Suprapubic skin (tissue), 4 donors: Measurements from ENCODE around the gene UBE2Z. TPM values are rescaled to one million over a fixed set of nuclear protein-coding genes. Genes with fewer than 3 reads are reported as not detected.

Experiments used
- DNase-seq, 2 donors: peaks; one replicate each; pipeline ENCODE4 v3.0.0-alpha.2; 2019; ENCODE audit warnings: low spot score in 2 of 2
- H3K27ac ChIP-seq: fragments of 200-600 bp; sonication (generic); one replicate; pipeline ENCODE4 v1.5.1; 2019
- H3K27me3 ChIP-seq: fragments of 200-600 bp; sonication (generic); one replicate; pipeline ENCODE4 v1.5.1; 2019
- H3K36me3 ChIP-seq: fragments of 200-600 bp; sonication (generic); one replicate; pipeline ENCODE4 v1.5.1; 2019
- H3K4me1 ChIP-seq: fragments of 200-600 bp; sonication (generic); one replicate; pipeline ENCODE4 v1.5.1; 2019
- H3K4me3 ChIP-seq: fragments of 200-600 bp; sonication (generic); one replicate; pipeline ENCODE4 v1.5.1; 2019; ENCODE audit warnings: mild to moderate bottlenecking
- H3K9me3 ChIP-seq: fragments of 200-600 bp; sonication (generic); one replicate; pipeline ENCODE4 v1.5.1; 2019
- CTCF ChIP-seq, 2 donors: fragments of 200-600 bp in 1 of 2; fragments of 450-650 bp in 1 of 2; sonication (generic) in 1 of 2; IDR thresholded peaks; one replicate each; pipeline ENCODE4 v1.5.1; 2016 to 2019; ENCODE audit warnings: antibody characterized with exemption in 2 of 2, mild to moderate bottlenecking in 1 of 2, moderate library complexity in 1 of 2
- EP300 ChIP-seq: sonication (generic); formaldehyde crosslinking; IDR thresholded peaks from one replicate; pipeline ENCODE4 v1.6.1; 2017; ENCODE audit warnings: antibody characterized with exemption
- POLR2A ChIP-seq, 2 donors: fragments of 450-650 bp; IDR thresholded peaks; one replicate each; pipeline ENCODE4 v1.6.1; 2017; ENCODE audit warnings: antibody characterized with exemption in 2 of 2, mild to moderate bottlenecking in 2 of 2, moderate library complexity in 2 of 2
- POLR2AphosphoS5 ChIP-seq, 3 donors: sonication (generic); formaldehyde crosslinking; IDR thresholded peaks; one replicate each; pipeline ENCODE4 v1.6.1; 2017; ENCODE audit warnings: antibody characterized with exemption in 3 of 3
- WGBS: methylation state at CpG from one replicate; pipeline ENCODE4 v1.1.5; 2018; 5-methylcytosine and 5-hydroxymethylcytosine counted together
- total RNA-seq, 4 donors: library from RNA; depleted of rRNA; stranded (reverse); fragments of >200 nt; gene quantifications; one replicate each; pipeline ENCODE4 v1.1.0, GENCODE V29; 2016

Gene UBE2Z
- total RNA-seq, 4 donors from 2014 or later = 57.2 to 73.2 (median 69.7) TPM

DNA sequence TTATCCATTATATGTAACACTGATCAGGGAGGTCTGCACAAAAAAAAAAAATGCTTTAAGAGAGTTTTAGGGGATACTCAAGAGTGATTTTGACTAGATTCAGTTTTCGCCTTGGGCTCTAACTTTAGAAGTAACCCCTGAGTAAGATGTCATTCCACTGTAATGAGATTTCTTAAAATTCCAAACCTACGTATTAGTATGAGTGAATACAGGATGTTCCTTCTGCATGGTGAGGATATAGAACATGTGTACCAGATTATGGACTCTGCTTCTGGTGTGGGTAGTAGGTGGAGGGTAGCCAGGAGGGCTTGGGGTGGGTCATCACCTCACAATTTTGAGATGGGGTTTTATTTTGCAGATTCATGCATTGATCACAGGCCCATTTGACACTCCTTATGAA lies 4.3 kb downstream of the UBE2Z start:
- Histone ChIP-seq H3K4me1 (peaks cover 52% of the 10 kb centered on the region), H3K27me3 (no peaks in the 10 kb centered on the region), H3K9me3 (no peaks in the 10 kb centered on the region), H3K36me3 (peaks cover 29% of the 10 kb centered on the region), H3K4me3 (no peak overlapping the region), H3K27ac (no peak overlapping the region)
- TF ChIP-seq POLR2AphosphoS5 (IDR thresholded peaks at IDR 0.05) (no peak), POLR2A (IDR thresholded peaks at IDR 0.05) (no peak), EP300 (no peak), CTCF (IDR thresholded peaks at IDR 0.05) (no peak)
- WGBS = 96% methylated on average over 2 of the region's 2 CpGs
- DNase-seq = no peak

DNA sequence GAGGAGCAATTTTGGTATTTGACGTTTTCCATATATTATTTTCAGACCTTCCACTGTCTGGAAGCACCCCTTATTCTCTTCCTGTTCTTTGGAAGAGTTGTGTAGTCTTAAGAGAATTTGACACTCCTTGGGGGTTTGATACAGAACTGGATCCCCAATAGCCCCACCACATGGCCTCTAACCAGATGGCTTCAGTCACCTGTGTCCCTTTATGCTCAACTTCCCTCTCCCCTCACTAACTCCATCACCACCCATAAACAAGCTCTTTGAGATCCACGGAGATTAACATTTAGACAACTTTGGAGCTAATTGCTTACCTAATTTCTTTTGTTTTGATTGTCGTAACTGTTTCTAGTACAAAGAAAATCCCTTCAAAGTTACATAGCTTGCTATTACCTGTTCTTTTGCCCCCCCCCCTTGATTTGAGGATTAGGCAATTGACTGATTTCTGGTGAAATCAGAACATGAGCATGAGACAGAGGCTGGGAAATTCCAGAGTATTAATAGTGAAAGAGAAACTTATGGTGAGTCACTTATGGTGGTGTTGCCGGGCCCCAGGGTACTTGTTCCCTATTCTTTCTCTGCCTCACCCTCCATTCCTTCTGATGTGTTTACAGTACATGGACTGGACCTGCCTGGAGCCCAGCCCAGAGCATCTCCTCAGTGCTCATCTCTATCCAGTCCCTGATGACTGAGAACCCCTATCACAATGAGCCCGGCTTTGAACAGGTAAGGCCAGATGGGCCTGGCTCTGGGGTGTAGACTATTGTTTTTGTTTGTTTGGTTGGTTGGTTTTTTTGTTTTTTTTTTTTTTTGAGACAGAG lies 7.5 kb downstream of the UBE2Z start:
- WGBS = 42% methylated on average over 5 of the region's 5 CpGs
- TF ChIP-seq POLR2A (IDR thresholded peaks at IDR 0.05) = no peak
- TF ChIP-seq CTCF (IDR thresholded peaks at IDR 0.05) = no peak
- no peak overlapping the region for H3K4me3 ChIP-seq
- H3K4me1 ChIP-seq = peaks cover 28% of the 10 kb centered on the region
- no peak for DNase-seq
- peak overlapping the region; percentile 52 for H3K27ac ChIP-seq
- no peaks in the 10 kb centered on the region for H3K9me3 ChIP-seq
- peaks cover 61% of the 10 kb centered on the region for H3K36me3 ChIP-seq
- no peaks in the 10 kb centered on the region for H3K27me3 ChIP-seq

DNA sequence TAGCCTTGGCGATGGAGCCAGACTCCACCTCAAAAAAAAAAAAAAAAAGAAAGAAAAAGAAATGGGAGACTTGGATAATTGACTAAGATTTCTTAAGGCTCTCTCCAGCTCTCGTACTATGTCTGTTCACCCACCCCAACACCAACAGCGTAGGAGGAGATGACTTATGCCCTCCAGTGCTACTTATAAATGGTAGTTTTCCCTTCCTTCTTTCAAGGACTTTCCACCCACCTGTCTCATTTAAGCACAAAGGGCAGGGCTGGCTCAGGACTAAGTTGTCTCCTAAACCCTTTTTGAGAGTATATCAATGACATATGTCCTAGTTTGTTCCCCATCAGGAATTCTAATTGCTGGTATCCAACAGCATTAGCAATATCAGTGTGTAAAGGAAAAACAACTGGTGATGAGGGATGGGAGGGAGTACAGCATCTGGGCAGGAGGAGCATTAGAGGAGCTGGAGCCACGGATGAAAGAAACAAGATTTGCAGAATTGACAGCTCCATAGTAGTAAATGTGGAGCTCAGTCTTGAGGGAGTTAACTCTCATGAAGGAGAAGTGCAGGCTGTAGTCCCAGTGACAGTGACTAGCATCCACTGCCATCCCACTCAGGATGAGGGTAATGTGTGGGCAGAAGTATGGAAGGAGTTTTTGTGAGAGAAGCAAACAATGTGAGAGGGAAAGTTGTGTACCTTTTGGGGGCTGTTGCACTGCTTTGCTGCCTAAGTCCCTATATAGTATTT lies 17.2 kb downstream of the UBE2Z start:
- Histone ChIP-seq H3K27ac (no peak overlapping the region), H3K27me3 (no peaks in the 10 kb centered on the region), H3K36me3 (peaks cover 96% of the 10 kb centered on the region), H3K4me1 (peaks cover 3% of the 10 kb centered on the region), H3K4me3 (no peak overlapping the region), H3K9me3 (no peaks in the 10 kb centered on the region)
- WGBS = 79% methylated on average over 4 of the region's 4 CpGs
- TF ChIP-seq POLR2A (IDR thresholded peaks at IDR 0.05) = no peak
- TF ChIP-seq CTCF (IDR thresholded peaks at IDR 0.05) = no peak
- no peak for TF ChIP-seq POLR2AphosphoS5 (IDR thresholded peaks at IDR 0.05)
- no peak for TF ChIP-seq EP300
- DNase-seq = no peak

GRCh38 chr17:48925991-48926342 lies 17.8 kb downstream of the UBE2Z start:
- H3K27me3 ChIP-seq = no peaks in the 10 kb centered on the region
- no peak for DNase-seq
- 35% methylated on average over 3 of the region's 3 CpGs for WGBS
- H3K36me3 ChIP-seq = peaks cover 96% of the 10 kb centered on the region
- no peak for TF ChIP-seq CTCF (IDR thresholded peaks at IDR 0.05)
- TF ChIP-seq EP300 = no peak
- TF ChIP-seq POLR2A (IDR thresholded peaks at IDR 0.05) = no peak
- no peak for TF ChIP-seq POLR2AphosphoS5 (IDR thresholded peaks at IDR 0.05)
- no peak overlapping the region for H3K27ac ChIP-seq
- H3K9me3 ChIP-seq = no peaks in the 10 kb centered on the region
- H3K4me1 ChIP-seq = peaks cover 3% of the 10 kb centered on the region
- H3K4me3 ChIP-seq = no peak overlapping the region

- Histone ChIP-seq H3K4me1 (peaks cover 3% of the 10 kb centered on the region), H3K36me3 (peaks cover 96% of the 10 kb centered on the region), H3K27ac (no peak overlapping the region), H3K4me3 (no peak overlapping the region), H3K9me3 (no peaks in the 10 kb centered on the region), H3K27me3 (no peaks in the 10 kb centered on the region)
- 66% methylated on average over 6 of the region's 6 CpGs for WGBS
- no peak for TF ChIP-seq POLR2AphosphoS5 (IDR thresholded peaks at IDR 0.05)
- no peak for TF ChIP-seq POLR2A (IDR thresholded peaks at IDR 0.05)
- no peak for TF ChIP-seq CTCF (IDR thresholded peaks at IDR 0.05)
- TF ChIP-seq EP300 = no peak
- DNase-seq = no peak
These were observed 20.0 kb downstream of the UBE2Z start for GRCh38 chr17:48927978-48928745.
